ENCODE results near the gene RHOU.

GRCh38 chr1:228760979-228761378, 25.7 kb downstream of the RHOU start:
- TF ChIP-seq, protein P1, sequence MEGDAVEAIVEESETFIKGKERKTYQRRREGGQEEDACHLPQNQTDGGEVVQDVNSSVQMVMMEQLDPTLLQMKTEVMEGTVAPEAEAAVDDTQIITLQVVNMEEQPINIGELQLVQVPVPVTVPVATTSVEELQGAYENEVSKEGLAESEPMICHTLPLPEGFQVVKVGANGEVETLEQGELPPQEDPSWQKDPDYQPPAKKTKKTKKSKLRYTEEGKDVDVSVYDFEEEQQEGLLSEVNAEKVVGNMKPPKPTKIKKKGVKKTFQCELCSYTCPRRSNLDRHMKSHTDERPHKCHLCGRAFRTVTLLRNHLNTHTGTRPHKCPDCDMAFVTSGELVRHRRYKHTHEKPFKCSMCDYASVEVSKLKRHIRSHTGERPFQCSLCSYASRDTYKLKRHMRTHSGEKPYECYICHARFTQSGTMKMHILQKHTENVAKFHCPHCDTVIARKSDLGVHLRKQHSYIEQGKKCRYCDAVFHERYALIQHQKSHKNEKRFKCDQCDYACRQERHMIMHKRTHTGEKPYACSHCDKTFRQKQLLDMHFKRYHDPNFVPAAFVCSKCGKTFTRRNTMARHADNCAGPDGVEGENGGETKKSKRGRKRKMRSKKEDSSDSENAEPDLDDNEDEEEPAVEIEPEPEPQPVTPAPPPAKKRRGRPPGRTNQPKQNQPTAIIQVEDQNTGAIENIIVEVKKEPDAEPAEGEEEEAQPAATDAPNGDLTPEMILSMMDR (conservative IDR thresholded peaks at IDR 0.05): no peak
- TF ChIP-seq EZH2 (IDR thresholded peaks at IDR 0.05; ENCODE audit: low read depth): no peak
